Ecto neural progenitor cell (in vitro differentiated cells): ENCODE results near the gene GRM7.

Source experiments
- DNase-seq: peaks from one replicate; pipeline ENCODE4 v3.0.0-alpha.2; 2018; ENCODE audit warnings: low spot score

GRM7 gene

DNA sequence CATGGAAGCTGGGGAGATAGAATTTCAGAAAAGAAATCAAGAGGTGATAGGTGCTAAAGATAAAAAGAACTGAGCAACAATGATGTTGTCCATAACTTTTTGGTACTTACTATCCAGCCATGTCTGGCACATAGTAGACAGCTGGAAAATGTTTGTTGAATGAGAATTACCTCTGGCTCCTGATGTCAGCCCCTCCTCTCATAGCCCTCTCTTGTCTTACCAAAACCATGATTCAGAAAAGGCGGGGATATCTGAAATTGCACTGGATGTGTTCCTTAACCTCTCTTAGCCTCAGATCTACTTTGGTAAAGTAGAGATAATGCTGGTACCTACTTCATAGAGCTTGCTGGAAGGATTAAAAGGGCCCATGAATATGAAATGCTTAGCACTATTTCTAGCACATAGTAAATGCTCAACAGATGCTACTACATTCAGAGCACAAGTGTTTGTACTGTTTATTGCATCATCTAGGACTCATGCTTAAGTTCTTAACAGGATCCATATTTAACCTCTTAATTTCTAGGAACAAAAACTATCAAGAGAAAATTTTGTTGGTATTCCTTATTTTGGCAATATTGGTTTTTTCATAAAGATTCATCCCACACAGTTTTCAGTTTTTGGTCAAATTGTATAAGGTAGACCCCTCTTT, 859.9 kb downstream of the GRM7 start:
- DNase-seq, result no peak

DNA sequence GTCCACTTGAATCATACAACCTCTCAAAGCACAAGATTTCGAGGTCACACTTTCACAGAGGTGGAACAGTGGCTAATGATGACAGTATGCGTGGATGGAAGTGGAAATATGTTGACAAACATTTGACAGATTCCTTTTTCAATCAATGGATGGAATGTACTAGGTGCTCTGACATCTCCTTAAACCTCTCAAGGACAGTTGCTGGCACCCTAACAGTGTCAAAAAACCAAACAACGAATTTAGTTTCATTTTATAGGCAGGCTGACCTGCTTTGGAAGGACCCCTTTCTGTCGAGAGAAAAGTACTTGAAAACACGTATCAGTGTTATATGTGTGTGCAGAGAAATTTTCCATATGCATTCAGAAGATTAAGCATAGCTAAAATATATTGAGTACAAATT, 861.0 kb downstream of the GRM7 start:
- no peak for DNase-seq

DNA sequence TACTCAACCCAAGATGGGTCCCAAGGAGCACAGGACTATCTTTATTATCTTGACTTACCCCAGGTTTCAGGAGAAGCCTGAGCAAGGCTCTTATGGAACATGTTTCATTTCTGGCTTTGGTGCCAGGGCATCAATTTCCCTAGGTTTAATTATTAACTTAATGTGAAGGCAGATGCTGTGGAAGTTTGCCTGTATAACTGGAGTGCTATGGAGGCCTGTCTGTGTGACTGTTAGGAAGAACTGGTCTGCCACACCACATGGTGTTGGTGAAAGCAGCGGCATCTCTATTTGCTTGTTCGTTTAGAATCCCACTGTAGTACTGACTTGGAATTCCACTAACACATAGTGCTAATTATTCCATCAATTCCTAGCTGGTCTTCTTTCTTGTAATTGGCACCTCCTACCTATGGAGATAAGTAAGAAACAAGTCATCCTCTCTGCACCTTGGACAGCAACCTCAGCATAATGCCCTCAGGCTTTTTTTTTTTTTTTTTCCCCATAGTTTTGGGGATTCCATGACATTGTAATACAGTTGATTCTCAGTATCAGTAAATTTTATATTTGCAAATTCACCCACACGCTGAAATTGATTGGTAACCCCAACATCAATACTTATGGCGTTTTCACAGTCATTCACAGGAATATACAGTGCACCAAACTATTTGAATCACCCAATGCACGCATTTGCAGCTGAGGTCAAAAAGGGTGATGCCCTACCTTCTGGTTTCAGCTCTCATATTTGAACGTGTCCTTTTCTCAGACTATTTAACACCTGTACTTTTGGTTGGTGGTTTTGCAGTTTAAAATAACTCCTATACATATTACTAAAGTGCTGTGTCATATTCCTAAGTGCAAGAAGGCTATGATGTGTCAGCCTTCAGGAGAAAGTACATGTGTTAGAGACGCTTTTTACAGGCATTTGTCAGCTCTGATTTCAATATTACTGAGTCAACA, 867.9 kb downstream of the GRM7 start:
- no peak for DNase-seq

DNA sequence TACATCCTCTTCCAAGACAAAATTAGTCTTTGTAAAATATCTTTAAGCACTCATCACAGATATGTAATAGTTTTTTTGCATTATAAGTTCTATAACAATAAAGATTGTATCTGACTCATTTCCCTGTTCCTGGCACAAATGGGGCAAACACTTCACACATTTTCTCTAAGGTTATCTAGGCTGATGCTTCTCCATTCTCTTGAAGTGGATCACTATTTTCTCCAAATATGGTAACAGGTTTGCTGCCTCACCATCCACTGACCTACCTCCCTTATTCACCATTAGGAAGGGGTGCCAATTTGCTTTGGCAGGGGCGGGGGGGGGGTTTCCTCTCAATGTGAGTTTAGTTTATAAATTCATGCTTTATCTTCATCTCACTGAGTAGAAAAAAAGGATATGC, 873.0 kb downstream of the GRM7 start:
- no peak for DNase-seq

GRCh38 chr3:7734456-7734855, 873.5 kb downstream of the GRM7 start:
- DNase-seq, result no peak

GRCh38 chr3:7737263-7737662, 876.3 kb downstream of the GRM7 start:
- DNase-seq, result no peak

DNA sequence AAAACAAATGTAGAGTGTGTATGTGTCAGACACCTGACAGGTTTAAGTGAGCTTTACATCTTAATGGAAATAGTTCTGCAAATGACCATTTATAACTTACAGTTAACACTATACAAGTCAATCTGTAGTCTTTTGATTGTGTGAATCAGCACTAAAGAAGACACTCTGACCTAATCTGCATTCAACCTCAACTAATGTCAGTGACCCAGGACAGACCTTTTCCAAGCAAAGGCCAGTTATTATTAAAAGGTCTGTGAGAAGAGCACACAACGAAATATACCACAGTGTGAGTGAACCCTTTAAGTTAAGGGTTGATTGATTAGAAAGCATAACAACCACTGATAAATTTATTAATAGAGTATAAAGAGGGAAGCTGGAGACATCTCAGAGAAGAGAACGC, 878.8 kb downstream of the GRM7 start:
- no peak for DNase-seq

- DNase-seq, result no peak
Observed at GRCh38 chr3:7740458-7740857, 879.5 kb downstream of the GRM7 start.

DNA sequence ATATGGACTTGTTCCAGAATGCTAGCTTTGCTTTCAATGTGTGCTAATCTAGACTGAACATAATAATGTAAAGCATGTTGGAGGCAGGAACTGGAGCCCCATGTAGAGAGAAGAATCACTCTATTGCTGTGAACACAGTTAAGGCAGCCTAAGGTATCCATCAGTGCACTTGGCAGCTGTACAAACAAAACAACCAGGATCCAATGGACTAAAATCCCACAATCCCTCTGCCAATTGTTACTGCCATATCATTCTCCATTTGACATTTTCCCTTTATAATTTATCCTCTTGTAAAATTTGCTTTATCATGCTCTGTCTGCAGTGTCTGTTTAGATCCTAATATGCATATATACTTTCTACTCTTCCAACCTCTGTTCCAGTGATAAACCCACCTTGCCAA, 883.9 kb downstream of the GRM7 start:
- DNase-seq, result no peak

DNA sequence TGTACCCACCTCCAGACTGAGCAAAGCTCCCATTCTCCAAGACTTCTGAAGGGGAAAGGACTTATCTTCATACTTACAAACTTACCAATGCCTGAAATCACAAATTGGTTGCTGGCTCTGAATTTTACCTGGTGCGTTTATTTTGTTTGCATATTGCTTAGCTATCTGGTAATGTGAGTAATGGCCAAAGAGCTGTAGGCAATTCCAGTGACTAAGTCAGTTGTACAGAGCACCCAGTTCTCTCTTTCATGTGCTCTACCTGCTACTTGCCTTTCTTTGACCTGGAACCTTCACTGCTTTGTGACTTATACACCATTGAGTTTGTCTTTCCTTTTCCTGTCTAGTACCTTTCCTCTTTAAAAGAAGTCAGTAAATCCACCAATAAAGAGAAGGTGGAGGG, 884.8 kb downstream of the GRM7 start:
- DNase-seq, result no peak

DNA sequence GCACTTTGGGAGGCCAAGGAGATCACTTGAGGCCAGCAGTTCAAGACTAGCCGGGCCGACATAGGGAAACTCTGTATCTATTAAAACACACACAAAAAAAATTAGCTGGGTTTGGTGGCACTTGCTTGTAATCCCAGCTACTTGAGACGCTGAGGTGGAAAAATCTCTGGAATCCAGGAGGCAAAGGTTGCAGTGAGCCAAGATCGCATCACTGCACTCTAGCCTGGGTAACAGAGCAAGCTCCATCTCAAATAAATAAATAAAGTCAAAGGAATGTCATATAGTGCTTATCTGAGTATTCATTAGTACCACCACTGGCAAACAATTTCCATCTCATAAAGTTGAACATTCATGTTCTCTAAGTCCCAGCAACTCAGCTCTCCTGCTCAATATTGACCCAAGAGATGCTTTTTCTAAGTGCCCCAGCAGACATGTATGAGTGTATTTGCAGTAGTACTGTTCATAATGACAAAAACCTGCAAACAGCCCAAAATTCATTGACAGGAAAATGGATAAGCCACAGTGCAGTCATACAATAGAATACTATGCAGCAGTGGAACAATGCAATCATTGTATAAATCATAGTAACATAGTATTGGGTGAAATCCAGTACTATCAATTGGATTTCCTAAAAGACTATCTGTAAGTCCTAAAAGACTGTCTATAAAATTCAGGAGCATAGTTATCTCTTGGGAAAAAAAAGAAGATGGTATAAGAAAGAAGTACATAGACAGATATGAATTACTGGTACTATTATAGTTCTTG, 889.2 kb downstream of the GRM7 start:
- no peak for DNase-seq

DNA sequence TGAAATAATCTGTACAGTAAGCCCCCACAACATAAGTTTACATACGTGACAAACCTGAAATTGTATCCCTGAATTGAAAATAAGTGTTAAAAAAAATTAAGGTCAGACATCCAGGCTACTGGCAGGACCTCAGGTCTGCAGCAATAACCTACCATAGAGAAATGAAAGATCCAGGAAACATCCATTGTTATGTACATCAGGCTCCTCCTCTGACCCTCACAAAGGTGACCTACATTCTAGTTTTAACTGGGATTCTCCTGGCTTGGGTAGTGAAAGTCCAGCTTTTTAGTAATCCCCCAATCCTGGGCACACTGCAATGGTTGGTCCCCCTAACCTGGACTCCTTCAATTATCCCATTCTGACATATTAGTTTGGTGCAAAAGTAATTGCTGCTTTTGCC, 891.1 kb downstream of the GRM7 start:
- no peak for DNase-seq

DNA sequence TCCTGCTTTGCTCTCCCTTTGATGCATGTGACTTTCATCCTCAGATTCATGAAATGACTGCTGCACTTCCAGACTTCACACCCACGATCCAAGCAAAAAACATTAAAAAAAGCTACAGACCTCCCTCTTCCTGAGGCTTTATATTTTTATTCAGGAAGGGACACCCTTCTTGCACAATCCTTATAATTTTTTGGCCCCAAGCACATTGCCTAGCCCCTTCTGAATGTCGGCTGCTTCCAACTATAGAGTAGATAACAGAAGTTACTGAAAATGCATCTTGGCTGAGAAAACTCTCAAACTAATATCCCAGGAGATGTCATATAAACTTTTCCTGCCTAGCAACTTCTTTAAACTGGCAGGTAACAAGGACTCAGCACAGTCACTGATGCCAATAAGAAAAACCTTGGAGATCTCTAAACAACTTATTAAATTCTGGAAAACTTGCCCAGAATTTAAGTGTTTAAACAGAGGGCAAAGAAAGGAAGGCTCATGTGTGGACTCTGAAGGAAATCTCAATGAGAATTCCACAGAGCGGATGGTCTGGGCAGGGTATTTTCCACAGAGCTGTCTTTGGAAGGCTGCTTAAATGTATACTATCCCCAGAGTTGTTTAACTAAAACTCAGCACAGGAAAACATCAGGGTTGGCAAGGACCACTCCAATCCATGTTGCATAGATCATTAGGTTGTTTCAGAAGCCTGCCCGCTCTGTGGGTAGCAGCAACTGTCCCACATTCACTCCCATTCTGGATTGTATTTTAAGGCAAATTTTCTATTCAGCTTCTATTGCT, 893.9 kb downstream of the GRM7 start:
- no peak for DNase-seq

DNA sequence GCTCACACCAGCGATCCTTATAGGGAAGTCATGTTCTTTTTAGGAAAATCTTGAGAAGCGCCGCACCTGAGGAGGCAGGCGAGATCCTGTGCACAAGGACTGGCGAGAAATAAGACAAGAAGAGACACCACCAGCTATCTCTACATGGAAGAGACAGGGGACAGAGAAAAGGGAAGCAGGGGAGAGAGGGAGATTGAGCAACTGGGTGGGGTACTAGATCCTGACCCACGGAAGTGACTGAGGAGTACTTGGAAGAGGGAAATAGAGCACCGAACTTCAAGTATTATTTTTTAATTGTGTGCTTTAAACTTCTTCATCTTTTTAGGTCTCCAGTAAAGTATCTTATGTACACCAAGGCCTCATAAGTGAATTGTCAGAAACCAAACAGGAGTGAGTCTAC, 898.7 kb downstream of the GRM7 start:
- no peak for DNase-seq

GRCh38 chr3:7760718-7761117, 899.8 kb downstream of the GRM7 start:
- DNase-seq, result no peak

DNA sequence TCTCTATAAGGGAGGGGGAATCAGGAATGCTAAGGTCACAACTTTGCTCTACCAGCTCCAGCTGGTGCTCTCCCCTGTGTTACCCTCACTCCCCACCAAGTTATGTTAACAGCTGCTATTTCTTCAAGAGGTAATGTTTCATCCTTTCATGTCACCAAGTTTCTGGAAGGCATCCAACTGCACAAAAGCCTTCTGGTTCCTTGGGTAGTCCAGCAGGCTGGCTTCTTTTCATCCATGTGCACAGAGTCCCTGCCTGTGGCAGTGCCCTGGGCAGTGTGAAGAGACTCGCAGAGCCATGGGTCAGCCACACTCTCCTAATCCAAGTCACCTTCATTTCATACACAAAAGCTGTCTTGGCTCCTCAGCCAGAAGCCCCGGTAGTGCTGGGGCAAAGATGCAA, 903.2 kb downstream of the GRM7 start:
- DNase-seq, result no peak

DNA sequence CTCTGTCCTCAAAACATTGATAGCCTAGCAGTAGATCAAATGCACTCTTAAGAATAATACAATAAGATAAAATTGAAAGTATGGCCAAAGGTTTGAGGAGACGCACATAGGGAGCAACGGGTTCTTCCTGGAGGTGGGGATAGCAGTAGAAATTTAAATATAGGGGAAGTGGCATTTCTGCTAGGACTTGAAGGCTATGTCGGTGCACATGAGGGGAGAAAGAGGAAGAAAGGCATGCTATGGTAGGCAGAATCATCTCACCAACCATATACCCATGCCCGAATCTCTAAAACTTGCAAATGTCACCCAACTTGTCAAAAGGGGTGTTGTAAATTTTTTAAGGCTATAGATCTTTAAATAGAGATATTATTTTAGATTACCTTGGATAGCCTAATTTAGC, 905.6 kb downstream of the GRM7 start:
- no peak for DNase-seq

DNA sequence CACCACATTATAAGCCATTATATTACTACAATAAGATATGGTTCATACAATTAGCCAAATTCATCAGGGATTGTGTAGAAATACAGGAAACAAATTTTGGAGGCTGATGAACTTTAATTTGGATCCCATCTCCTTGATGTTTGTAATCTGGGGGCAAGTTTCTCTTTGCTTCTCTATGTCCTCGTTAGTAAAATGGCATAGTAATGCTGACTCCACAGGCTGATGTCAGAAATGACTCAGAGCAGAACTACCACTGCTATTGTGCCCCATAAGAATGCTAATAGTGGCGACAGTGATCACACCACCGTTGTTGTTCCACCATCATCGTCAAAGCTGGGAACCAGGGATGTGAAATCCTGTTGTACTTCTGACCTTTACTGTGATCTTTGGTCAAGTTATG, 918.4 kb downstream of the GRM7 start:
- no peak for DNase-seq

DNA sequence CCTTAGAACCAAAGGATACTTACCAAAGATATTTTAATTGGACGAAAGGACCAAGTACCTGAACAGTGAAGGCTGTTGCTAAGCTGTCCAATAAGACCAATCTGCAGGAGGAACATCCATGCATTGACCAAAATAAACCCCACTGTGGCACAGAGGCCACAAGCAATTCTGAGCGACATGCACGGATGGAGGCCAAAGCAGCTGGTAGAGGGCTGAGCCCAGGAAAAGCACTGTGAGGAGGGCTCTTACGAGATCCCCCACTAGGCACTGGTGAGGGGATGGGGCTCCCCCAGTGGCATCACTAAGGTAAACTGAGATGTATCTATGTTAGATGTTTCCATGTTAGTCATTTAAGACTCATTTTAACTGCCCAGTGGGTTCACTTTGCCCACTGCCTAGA, 920.5 kb downstream of the GRM7 start:
- DNase-seq, result no peak

GRCh38 chr3:7787871-7788828, 927.2 kb downstream of the GRM7 start:
- no peak for DNase-seq

GRCh38 chr3:7788881-7789280, 928.0 kb downstream of the GRM7 start:
- no peak for DNase-seq
